HG03039 (cell line): ENCODE results near the gene MAST4.
"Not testable (repeated sequence)": the region's sequence is repeated elsewhere in the genome, so short reads cannot be mapped to it uniquely, and the experiment has no call there.

Source experiments
- ATAC-seq: cut with Tn5 transposase; IDR thresholded peaks from one replicate; pipeline ENCODE4 v1.9.1; 2021; ENCODE audit warnings: mild to moderate bottlenecking, moderate library complexity; ENCODE audit not compliant: unreplicated experiment

MAST4 gene

GRCh38 chr5:66694036-66694435, 97.8 kb downstream of the MAST4 start:
- no peak for ATAC-seq

DNA sequence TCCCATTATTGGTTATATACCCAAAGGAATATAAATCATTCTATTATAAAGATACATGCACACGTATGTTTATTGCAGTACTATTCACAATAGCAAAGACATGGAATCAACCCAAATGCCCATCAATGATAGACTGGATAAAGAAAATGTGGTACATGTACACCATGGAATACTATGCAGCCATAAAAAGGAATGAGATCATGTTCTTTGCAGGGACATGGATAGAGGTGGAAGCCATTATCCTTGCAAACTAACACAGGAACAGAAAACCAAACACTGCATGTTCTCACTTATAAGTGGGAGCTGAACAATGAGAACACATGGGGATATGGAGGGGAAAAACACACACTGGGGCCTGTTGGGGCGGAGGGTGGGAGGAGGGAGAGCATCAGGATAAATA, 99.6 kb downstream of the MAST4 start:
- ATAC-seq, result not testable (repeated sequence)

- no peak for ATAC-seq
Measured at GRCh38 chr5:66697796-66698564, 101.8 kb downstream of the MAST4 start.

DNA sequence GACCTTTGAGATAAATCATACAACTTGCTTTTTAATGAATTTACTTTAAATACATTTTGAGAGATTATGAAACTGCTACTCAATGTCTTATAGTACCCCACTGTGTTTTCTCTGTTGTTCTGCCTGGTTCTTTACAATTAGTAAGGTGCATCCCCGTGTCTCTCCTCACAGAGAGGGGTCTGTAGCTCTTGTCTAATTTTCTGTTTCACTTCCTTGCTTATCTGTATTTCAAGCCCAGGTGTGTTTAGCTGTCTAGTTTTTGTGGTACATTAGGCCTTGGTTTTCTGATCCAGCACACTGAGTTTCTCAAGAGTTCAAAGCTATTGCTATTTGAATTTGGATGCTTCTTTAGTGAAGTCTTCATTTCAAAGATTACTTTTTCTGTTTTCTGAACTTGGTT, 105.1 kb downstream of the MAST4 start:
- peak; percentile 73 for ATAC-seq

GRCh38 chr5:66702426-66702825, 106.2 kb downstream of the MAST4 start:
- ATAC-seq, result no peak

DNA sequence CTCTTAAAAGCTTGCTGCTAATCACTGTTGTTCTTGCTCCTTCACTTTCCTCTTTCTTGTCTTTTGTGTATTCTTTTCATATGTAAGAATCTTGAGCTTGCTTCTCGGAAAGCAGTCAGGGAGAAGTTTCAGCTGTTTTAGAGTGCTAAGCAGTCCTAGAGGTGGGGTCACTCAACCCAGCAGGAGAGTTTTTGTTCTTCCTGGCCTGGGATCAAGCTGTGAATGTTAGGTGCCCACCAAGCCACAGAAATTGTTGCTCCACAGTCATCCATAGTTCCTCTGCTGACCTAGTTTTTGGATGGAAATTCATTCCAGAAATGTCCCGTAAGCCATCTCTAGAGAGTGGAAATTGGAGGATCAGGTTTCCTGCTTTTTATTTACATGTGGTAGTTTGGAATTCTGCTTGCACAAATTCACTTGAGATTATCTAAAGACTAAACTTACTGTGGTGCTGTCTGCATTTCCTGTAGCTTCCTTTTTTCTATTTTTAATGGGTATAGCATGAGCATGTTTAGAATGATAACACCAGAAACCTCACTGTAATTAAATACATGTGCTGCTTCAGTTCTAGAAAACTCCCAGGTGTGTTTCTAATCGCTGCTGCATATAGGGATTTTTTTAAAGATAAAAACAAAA, 108.7 kb downstream of the MAST4 start:
- no peak for ATAC-seq

DNA sequence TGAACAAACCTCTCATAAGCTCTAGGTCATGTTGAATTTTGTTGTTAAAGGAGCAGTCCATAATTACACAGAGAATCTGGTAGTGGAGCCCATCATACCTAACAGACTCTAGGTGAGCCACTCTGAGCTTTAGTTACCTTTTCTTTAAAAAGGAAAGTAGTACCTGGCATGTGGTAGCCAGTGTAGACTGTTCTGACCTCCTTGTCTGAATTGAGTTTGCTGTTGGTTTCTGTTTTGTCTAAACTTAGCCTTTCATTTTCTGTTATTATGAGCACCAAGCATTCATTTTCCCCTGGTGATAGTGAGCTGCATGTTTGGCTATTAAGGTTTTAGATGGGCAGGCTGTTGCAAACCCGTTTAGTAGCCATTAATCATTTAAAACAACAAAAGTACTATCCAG, 112.2 kb downstream of the MAST4 start:
- no peak for ATAC-seq

GRCh38 chr5:66710557-66711088, 114.4 kb downstream of the MAST4 start:
- ATAC-seq, result no peak

GRCh38 chr5:66713998-66714397, 117.8 kb downstream of the MAST4 start:
- no peak for ATAC-seq

GRCh38 chr5:66717455-66718373, 121.5 kb downstream of the MAST4 start:
- ATAC-seq, result no peak

GRCh38 chr5:66718374-66719002, 122.3 kb downstream of the MAST4 start:
- no peak for ATAC-seq

GRCh38 chr5:66720780-66721179, 124.6 kb downstream of the MAST4 start:
- ATAC-seq, result no peak

DNA sequence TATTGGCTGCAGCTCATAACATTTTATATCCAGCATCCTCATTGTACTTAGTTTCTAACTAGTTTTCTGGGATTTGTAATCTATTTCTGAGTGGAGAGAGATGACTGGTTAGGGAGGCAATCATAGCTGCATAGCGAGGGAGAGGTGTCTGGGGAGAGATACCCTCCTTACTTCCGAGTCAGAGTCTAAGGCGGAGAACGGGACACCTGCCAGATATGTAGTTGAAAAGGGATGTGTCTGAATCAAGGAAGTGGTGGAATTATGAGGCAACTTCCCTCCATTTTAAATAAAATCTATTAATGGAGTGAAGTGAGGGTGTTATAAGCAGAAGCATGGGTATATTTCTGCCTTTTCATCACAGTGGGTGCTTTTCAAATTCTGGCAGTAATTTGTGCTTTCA, 126.5 kb downstream of the MAST4 start:
- ATAC-seq, result no peak

- no peak for ATAC-seq
Measured at GRCh38 chr5:66724349-66725139, 128.4 kb downstream of the MAST4 start.

DNA sequence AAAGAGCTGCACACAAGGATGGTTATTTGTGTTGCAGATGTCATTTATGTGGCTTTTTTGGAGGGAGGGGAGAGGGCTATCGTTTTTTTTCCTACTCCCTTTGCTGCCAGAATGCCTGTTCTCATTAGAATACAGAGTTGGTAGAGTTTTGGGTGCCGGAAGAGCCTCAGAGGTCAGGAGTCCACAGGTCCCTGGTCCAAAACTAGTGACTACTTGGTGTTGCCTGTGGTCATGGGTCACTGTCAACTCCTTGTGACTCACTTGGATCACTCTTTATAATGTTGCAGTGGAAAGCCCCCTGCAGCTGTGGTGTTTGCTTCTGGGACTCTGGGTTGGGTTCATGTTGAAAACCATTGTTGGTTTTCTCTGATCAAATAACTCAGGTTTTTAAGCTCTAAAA, 131.4 kb downstream of the MAST4 start:
- no peak for ATAC-seq

- no peak for ATAC-seq
Measured at GRCh38 chr5:66728049-66728448, 131.9 kb downstream of the MAST4 start.

DNA sequence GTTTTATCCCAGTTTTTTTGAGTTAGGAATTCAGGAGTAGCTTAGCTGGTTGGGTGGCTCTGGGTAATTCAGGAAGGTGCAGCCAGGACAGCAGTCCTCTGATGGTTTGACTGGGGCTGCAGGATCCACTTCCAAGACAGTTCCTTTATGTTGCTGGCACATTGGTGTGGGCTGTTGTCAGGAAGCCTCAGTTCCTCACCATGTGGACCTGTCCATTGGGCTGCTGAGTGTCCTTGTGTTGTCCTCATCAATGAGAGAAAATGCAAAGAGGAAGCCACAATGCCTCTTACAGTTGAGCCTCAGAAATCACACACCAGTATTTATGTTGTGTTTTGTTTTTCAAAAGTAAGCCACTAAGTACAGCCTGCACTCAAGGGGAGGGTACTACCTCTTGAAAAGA, 140.9 kb downstream of the MAST4 start:
- no peak for ATAC-seq

GRCh38 chr5:66738136-66738535, 141.9 kb downstream of the MAST4 start:
- ATAC-seq, result no peak

DNA sequence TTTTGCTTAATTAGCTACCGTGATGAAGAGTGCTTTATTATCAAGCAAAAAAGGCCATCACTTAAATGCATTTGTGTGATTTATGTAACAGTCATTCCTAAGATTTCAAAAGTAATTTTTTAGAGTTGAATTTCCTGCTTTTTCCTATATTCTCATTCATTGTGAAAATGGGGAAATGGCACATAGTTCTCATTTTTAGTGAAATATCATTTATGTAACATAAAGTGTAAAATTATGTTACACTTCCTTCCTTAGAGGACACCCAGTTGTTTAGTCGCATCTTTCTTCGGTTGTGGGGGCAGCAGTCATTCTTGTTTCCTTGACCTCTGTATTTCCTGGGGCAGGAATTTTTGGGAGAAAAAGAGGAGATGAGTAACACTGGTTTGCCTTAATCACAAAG, 142.8 kb downstream of the MAST4 start:
- ATAC-seq, result no peak

GRCh38 chr5:66739951-66740350, 143.8 kb downstream of the MAST4 start:
- ATAC-seq, result no peak
